Fibroblast of mammary gland (primary cell): Measurements from ENCODE around the gene GPX6.
"Not testable (repeated sequence)": the region's sequence is repeated elsewhere in the genome, so short reads cannot be mapped to it uniquely, and the experiment has no call there.

Experiments
- DNase-seq: peaks from one replicate; pipeline ENCODE4 v3.0.0-alpha.2; 2010; ENCODE audit warnings: low read depth
- H3K4me3 ChIP-seq: 2 replicates; pipeline ENCODE4 v1.5.1; 2011; ENCODE audit warnings: low read depth, mild to moderate bottlenecking, low read length, moderate library complexity; ENCODE audit not compliant: control insufficient read depth
- CTCF ChIP-seq: conservative IDR thresholded peaks from 2 replicates; pipeline ENCODE4 v1.5.1; 2011; ENCODE audit warnings: low read depth, low read length, inconsistent platforms; ENCODE audit not compliant: control insufficient read depth, insufficient read depth

Gene GPX6

DNA sequence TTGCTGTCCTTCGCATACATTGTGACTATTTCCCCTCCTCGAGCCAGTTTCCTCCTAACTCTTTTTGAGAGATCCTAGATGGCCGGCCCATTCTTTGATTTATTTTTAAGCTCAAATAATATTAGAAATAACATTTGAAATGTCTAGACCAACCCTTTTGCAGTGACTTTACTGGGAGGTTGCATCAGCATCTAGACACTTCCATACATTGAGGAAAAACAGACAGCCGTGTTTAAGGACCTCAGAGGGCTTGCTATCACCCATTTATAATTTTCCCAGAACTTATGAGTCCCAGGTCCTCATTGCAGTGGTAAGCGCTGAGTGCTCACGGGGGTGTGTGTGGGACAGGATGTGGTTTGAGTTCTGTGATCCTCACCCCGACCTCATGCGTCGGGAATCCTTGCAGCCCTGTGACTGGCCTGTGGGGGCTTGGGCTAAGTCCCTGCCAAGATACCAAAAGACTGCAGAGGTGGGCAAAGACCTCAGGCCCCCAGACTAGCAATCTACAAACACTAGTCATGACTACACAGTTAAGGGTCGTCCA is 10.0 kb upstream of the GPX6 start, which contains the start of gene GPX5:
TSS of gene GPX5 (plus strand) at position 386 of the 544 bp plus-strand sequence. CDS start at position 519, 133 bp downstream.
- no peak within 1 kb of the TSS for H3K4me3 ChIP-seq
- no peak for TF ChIP-seq CTCF
- DNase-seq = peak; percentile 15

DNA sequence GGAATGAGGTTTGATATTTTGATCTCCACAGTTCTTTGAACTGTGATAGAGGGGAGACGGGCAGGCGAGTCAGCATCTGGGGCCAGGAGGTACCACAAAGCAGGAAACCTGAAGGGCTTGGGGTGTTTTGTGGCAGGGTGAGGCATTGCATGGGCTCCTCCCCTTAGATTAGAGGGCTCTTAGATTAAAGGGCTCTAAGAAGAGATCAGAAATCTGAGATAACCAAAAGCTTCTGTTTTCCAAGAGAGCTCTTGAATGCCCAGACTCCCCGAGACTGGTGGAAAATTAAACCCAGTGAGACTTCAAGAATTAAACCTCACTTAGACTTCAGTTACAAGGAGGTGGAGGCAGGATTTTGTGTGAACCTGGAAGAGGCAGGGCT is 7.6 kb upstream of the GPX6 start:
- H3K4me3 ChIP-seq = no peak overlapping the region
- no peak for DNase-seq
- TF ChIP-seq CTCF = no peak

- no peak for DNase-seq
- no peak for TF ChIP-seq CTCF
- no peak overlapping the region for H3K4me3 ChIP-seq
Observed at GRCh38 chr6:28522594-28523240, 7.1 kb upstream of the GPX6 start.

GRCh38 chr6:28517964-28518363 is 2.4 kb upstream of the GPX6 start:
- TF ChIP-seq CTCF = no peak
- no peak for DNase-seq
- no peak overlapping the region for H3K4me3 ChIP-seq

- H3K4me3 ChIP-seq, DNase-seq: not testable (repeated sequence)
Observed at GRCh38 chr6:28512387-28512786, 3.2 kb downstream of the GPX6 start.

DNA sequence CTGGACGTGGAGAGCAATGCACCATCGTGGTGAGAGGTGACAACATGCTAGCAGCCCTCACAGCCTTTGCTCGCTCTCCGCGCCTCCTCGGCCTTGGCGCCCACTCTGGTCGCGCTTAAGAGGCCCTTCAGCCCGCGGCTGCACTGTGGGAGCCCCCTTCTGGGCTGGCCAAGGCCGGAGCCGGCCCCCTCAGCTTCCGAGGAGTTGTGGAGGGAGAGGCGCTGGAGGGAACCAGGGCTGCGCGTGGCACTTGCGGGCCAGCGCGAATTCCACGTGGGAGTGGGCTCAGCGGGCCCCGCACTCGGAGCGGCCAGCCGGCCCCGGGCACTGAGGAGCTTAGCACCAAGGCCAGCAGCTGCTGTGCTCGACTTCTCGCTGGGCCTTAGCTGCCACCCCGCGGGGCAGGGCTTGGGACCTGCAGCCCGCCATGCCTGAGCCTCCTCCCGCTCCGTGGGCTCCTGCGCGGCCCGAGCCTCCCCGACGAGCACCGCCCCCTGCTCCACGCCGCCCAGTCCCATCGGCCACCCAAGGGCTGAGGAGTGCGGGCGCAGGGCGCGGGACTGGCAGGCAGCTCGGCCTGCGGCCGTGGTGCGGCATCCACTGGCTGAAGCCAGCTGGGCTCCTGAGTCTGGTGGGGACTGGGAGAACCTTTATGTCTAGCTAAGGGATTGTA is 3.8 kb downstream of the GPX6 start:
- DNase-seq = no peak
- no peak for TF ChIP-seq CTCF
- H3K4me3 ChIP-seq = no peak overlapping the region

DNA sequence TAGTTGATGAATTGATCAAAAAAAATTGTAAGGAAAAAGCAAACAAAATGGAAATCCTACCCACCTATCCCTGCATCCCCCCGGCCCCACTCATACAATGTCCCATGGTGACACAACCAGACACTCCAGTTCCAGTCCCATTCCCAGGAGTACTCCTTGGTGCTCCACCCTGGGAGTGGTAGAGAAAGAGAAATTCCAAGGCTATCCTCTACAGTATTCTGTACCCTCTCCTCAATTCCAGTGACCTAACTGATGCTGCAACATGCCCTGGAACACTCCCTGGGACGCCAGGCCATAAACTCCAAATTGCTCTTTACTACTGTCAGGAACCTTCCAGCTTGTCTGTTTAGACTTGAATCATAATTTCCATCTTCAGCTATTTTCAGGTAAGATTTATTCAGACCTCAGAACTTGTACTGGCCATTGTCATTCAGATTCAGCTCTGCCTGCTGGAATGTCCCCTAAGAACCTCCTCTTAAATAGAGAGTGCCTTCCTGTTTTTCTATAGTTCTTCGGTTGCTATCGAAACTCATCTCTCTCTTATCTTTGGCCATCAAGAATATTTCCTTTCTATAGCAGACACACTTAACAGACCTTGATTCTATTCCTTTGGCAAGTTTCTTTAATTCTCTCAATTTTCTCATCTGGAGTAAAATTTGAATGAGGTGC is 8.7 kb downstream of the GPX6 start:
- H3K4me3 ChIP-seq = no peak overlapping the region
- no peak for DNase-seq
- TF ChIP-seq CTCF = no peak
